Brain microvascular endothelial cell (primary cell): Measurements from ENCODE around the gene UEVLD.

ENCODE experiments used
- DNase-seq: peaks from one replicate; pipeline ENCODE4 v3.0.0-alpha.2; 2020
- H3K27ac ChIP-seq: fragments of 250-450 bp; sonication (Bioruptor Pico); 2 replicates; pipeline ENCODE4 v1.5.1; 2020; ENCODE audit warnings: mild to moderate bottlenecking, moderate library complexity
- H3K27me3 ChIP-seq: fragments of 250-450 bp; sonication (Bioruptor Pico); replicated peaks from 2 replicates; pipeline ENCODE4 v1.5.1; 2020; ENCODE audit warnings: mild to moderate bottlenecking
- H3K36me3 ChIP-seq: fragments of 250-450 bp; sonication (Bioruptor Pico); replicated peaks from 2 replicates; pipeline ENCODE4 v1.5.1; 2020; ENCODE audit warnings: mild to moderate bottlenecking
- H3K4me3 ChIP-seq: 2 replicates; pipeline ENCODE4 v1.5.1; 2011; ENCODE audit warnings: low read depth, mild to moderate bottlenecking, control low read depth, low read length, moderate library complexity
- CTCF ChIP-seq: IDR thresholded peaks from 2 replicates; pipeline ENCODE4 v1.5.1; 2011; ENCODE audit warnings: low read depth, mild to moderate bottlenecking, moderate library complexity, low read length, control low read depth, inconsistent platforms; ENCODE audit errors: missing control alignments
- in situ Hi-C: cut with HindIII; loops from 2 replicates; pipeline ENCODE4 v1.10.0; 2017; ENCODE audit warnings: low sequenced_read_pairs, low pct_ligation_motif_present

Gene UEVLD

GRCh38 chr11:18575361-18575760 lies 13.2 kb downstream of the UEVLD start:
- peaks cover 23% of the 10 kb centered on the region for H3K36me3 ChIP-seq
- in situ Hi-C loops, result no loop called here

GRCh38 chr11:18567081-18567480 lies 21.5 kb downstream of the UEVLD start:
- H3K4me3 ChIP-seq, result no peak overlapping the region
- in situ Hi-C loops, result no loop called here
- no peak for TF ChIP-seq CTCF
- no peak overlapping the region for H3K27ac ChIP-seq
- H3K36me3 ChIP-seq, result peaks cover 14% of the 10 kb centered on the region
- H3K27me3 ChIP-seq, result no peaks in the 10 kb centered on the region
- DNase-seq, result no peak

More at GRCh38 chr11:18575361-18575760, 13.2 kb downstream of the UEVLD start:
- H3K27me3 ChIP-seq, result no peaks in the 10 kb centered on the region
- H3K4me3 ChIP-seq, result no peak overlapping the region
- no peak for DNase-seq
- no peak overlapping the region for H3K27ac ChIP-seq
- no peak for TF ChIP-seq CTCF

- in situ Hi-C loops, result no loop called here
- Histone ChIP-seq H3K27me3 (no peaks in the 10 kb centered on the region), H3K36me3 (peaks cover 11% of the 10 kb centered on the region), H3K4me3 (no peak overlapping the region), H3K27ac (no peak overlapping the region)
- no peak for DNase-seq
- TF ChIP-seq CTCF, result no peak
Observed at GRCh38 chr11:18566406-18566805, 22.1 kb downstream of the UEVLD start.

- H3K27ac ChIP-seq, result no peak overlapping the region
- TF ChIP-seq CTCF, result no peak
- no peaks in the 10 kb centered on the region for H3K27me3 ChIP-seq
- DNase-seq, result no peak
- no peak overlapping the region for H3K4me3 ChIP-seq
- peaks cover 19% of the 10 kb centered on the region for H3K36me3 ChIP-seq
- in situ Hi-C loops, result no loop called here
Observed at GRCh38 chr11:18564149-18564548, 24.4 kb downstream of the UEVLD start.

GRCh38 chr11:18563090-18563730 lies 25.3 kb downstream of the UEVLD start:
- in situ Hi-C loops, result no loop called here
- no peak for TF ChIP-seq CTCF
- H3K36me3 ChIP-seq, result peaks cover 20% of the 10 kb centered on the region
- no peak for DNase-seq
- no peaks in the 10 kb centered on the region for H3K27me3 ChIP-seq
- H3K27ac ChIP-seq, result no peak overlapping the region
- H3K4me3 ChIP-seq, result no peak overlapping the region

GRCh38 chr11:18548001-18548400 lies 40.5 kb downstream of the UEVLD start:
- Histone ChIP-seq H3K4me3 (no peak overlapping the region), H3K27ac (no peak overlapping the region), H3K36me3 (peaks cover 22% of the 10 kb centered on the region), H3K27me3 (no peaks in the 10 kb centered on the region)
- in situ Hi-C loops, result no loop called here
- no peak for DNase-seq
- no peak for TF ChIP-seq CTCF
